Measurements from ENCODE around the gene VASN. TPM values are rescaled to one million over a fixed set of nuclear protein-coding genes. Genes with fewer than 3 reads are reported as not detected.

The VASN gene
- total RNA-seq, 4 donors from 2014 or later, result 31.0 to 58.1 (median 32.9) TPM

- Histone ChIP-seq H3K27ac (peak overlapping the region; percentile 10 to 93 (median 84)), H3K27me3 (no peaks in the 10 kb centered on the region), H3K4me3 (no peak overlapping the region), H3K4me1 (peaks cover 3 to 98% (median 66%) of the 10 kb centered on the region in 4 donors), H3K9me3 (no peaks in the 10 kb centered on the region), H3K36me3 (no peaks in the 10 kb centered on the region)
- TF ChIP-seq EP300 (IDR thresholded peaks at IDR 0.05) (no peak), CTCF (IDR thresholded peaks at IDR 0.05) (no peak), POLR2A (IDR thresholded peaks at IDR 0.05) (no peak)
- 56 to 58% methylated on average over 15 of the region's 22 CpGs for WGBS, 2 donors
- no peak for DNase-seq (ENCODE audit: low spot score in 2 of 2)
These were observed 47.0 kb upstream of the VASN start for GRCh38 chr16:4324492-4325252.

GRCh38 chr16:4325253-4325758 is 46.3 kb upstream of the VASN start:
- WGBS, 2 donors, result 73 to 74% methylated on average over 4 to 6 of the region's 6 CpGs
- no peak overlapping the region for H3K4me3 ChIP-seq
- no peaks in the 10 kb centered on the region for H3K36me3 ChIP-seq
- DNase-seq (ENCODE audit: low spot score in 2 of 2), result no peak
- H3K27ac ChIP-seq, result peak overlapping the region; percentile 10 to 93 (median 84)
- no peak for TF ChIP-seq CTCF (IDR thresholded peaks at IDR 0.05)
- TF ChIP-seq EP300 (IDR thresholded peaks at IDR 0.05), result no peak
- no peak for TF ChIP-seq POLR2A (IDR thresholded peaks at IDR 0.05)
- H3K27me3 ChIP-seq, result no peaks in the 10 kb centered on the region
- H3K4me1 ChIP-seq, result peaks cover 3 to 98% (median 60%) of the 10 kb centered on the region in 4 donors
- no peaks in the 10 kb centered on the region for H3K9me3 ChIP-seq

- peak overlapping the region; percentile 80 to 89 (median 85) for H3K27ac ChIP-seq
- DNase-seq (ENCODE audit: low spot score in 2 of 2), result no peak
- H3K27me3 ChIP-seq, result no peaks in the 10 kb centered on the region
- 37% methylated on average over 2 of the region's 57 CpGs; no CpG with 5 or more reads in 1 of the 2 donors for WGBS, 2 donors
- H3K4me1 ChIP-seq, result peaks cover 3 to 81% (median 50%) of the 10 kb centered on the region in 4 donors
- H3K4me3 ChIP-seq, result peak overlapping the region; percentile 36 to 55 (median 54)
- TF ChIP-seq POLR2A (IDR thresholded peaks at IDR 0.05), result no peak
- no peak for TF ChIP-seq EP300 (IDR thresholded peaks at IDR 0.05)
- peaks cover 0 to 4% (median 0%) of the 10 kb centered on the region in 3 donors for H3K36me3 ChIP-seq
- no peaks in the 10 kb centered on the region for H3K9me3 ChIP-seq
These were observed 44.1 kb upstream of the VASN start for GRCh38 chr16:4327386-4328045.

GRCh38 chr16:4328046-4328781 is 43.4 kb upstream of the VASN start:
- peak; percentile 43 to 87 (median 76) for TF ChIP-seq CTCF (IDR thresholded peaks at IDR 0.05)
- peak in 1 of 2 donors; percentile 83 for TF ChIP-seq EP300 (IDR thresholded peaks at IDR 0.05)
- no peak for TF ChIP-seq POLR2A (IDR thresholded peaks at IDR 0.05)
- 0 to 2% methylated on average over 20 to 21 of the region's 30 CpGs for WGBS, 2 donors
- Histone ChIP-seq H3K4me1 (peaks cover 3 to 74% (median 46%) of the 10 kb centered on the region in 4 donors), H3K9me3 (no peaks in the 10 kb centered on the region), H3K4me3 (peak overlapping the region; percentile 36 to 55 (median 54)), H3K27me3 (no peaks in the 10 kb centered on the region), H3K36me3 (peaks cover 0 to 11% (median 0%) of the 10 kb centered on the region in 3 donors), H3K27ac (peak overlapping the region; percentile 80 to 89 (median 85))
- DNase-seq (ENCODE audit: low spot score in 2 of 2), result peak; percentile 60 to 62
